ENCODE data around the gene SVBP.

Gene SVBP

DNA sequence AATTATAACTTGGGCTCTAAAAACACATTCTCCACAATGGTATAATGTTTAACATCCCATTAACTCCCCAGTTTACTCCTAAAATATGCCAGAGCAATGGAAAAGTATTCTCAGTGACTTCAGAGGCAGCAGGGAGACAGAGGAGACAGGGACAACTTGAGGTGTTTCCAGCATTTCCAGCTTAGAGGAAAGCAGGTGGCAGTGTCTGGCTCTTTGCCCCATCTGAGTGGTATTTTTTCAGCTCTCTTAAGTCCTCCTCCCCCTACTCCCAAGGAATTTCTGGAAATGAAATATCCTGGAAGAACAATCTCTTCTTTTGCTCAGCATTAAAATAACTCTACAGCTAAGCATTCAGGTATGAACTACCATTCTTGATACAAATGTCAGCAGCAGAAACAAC lies 11.0 kb downstream of the SVBP start:
- no peak for DNase-seq (ENCODE audit: low read depth, low spot score)

DNA sequence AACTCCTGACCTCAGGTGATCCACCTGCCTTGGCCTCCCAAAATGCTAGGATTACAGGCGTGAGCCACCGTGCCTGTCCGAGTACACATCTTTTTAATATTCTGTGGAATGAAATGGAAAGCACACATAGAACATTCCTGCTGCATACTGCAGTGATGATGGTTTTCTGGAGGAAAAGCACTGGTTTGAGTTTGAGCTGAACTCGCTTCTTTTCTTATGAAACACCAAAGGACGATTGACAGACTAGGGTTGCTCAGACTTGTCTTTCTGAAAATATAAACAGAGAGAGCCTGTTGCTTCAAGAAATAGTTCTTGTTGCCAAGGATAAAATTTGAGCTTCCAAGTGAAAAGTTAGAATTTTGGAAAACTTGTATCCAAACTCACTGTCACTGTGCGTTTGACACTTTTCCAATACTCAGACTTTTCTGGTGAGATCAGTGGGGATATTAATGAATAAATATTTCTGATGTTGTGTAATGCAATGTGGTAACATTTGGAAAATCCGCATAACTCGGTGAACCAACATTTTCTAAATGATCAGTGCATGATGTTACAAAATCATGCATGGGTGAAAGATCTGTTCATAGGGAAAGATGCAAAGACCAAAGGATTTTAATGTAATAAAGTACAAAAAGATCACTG lies 15.2 kb downstream of the SVBP start:
- no peak for DNase-seq (ENCODE audit: low read depth, low spot score)

DNA sequence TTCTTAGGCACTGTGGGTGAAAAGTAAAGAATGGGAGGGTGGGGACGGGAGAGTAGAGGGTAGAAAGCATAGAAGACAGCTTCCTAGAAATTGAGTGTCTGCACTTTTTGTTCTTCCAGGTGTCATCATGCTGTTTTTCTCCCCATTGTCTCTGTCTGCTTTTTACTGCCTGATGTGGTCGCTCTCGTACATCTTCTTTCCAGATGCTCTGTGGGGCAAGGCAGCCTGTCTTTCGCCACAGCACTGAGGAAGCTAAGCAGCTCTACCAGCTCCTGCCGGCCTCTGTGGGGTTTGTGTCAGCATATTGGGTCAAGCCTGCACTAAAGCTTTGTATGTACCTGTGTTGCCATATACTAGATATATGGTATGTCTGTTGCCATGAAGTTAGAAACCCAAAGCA lies 19.2 kb downstream of the SVBP start:
- no peak for DNase-seq (ENCODE audit: low read depth, low spot score)

DNA sequence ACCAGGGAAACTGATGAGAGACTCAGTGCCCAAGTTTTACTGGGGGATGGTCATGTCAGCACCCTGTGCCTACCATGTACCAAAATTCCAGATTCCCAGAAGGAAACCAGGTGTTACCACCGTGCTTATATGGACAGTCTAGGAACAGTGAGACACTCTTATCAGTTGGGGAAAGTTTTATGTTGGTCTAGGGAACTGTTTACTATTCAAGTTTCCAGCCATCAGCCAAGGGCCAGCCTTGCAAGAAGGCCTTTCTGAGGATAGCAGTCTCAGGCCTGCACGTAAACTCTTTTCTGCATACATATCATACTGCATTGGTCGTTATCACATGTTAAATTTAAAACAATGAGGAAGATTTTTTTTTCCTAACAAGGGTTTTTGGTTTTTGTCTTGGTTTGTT lies 19.8 kb downstream of the SVBP start:
- no peak for DNase-seq (ENCODE audit: low read depth, low spot score)

DNA sequence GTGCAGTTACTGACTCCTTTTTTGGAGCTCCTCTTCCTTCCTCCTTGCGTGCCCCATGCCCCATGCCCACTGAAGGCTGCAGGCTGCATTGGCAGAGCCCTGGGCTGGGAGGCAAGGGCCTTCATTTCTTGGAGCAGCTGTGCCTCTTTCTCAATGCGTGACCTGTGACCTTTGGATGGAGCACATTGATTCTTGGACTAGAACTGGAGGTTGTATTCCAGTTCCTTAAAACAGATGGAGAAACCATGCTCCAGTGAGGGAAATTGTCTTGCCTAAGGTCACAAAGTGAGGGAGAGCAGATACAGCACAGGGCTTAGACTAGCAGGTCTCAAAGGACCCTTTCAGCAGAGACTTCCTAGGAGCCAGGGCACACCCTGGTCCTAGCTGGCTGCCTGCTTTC lies 23.4 kb downstream of the SVBP start:
- DNase-seq (ENCODE audit: low read depth, low spot score) = no peak

DNA sequence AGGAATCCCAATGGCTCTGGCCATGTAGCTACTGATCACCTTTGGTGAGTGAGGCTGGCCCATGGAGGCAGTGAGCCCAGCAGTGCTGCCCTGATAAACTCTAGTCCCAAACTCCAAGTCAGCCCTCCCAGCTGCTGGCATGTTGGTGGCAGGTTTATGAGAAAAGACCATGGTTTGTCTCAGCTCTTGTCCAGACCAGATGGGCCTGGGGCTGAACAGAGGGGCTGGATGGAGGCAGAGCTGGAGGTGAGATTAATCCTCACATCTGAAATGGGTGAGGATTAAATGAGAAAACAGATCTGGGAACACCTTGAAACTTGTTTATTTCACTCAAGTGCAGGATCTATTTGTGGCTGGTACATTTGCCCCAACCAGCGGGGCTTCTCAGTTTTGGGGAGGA lies 29.2 kb downstream of the SVBP start:
- DNase-seq (ENCODE audit: low read depth, low spot score) = no peak

DNA sequence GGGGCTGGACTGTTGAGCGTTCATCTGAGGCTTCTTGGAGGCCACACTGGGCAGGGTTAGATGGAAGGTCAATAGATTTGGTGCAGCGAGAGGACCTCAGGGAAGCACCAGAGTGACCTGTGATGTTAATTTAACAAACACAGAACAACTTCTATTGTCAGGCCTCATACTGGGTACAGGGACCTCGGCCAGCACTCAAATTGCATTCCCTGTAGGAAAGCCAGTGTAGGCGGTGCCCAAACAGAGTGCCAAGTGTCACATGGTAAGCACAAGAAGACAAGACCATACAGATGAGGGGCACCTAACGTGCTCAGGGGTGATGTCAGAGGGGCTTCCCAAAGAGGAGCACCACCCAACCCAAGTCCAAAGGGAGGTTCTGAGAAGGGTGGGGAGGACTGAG lies 31.1 kb downstream of the SVBP start:
- DNase-seq (ENCODE audit: low read depth, low spot score) = no peak

DNA sequence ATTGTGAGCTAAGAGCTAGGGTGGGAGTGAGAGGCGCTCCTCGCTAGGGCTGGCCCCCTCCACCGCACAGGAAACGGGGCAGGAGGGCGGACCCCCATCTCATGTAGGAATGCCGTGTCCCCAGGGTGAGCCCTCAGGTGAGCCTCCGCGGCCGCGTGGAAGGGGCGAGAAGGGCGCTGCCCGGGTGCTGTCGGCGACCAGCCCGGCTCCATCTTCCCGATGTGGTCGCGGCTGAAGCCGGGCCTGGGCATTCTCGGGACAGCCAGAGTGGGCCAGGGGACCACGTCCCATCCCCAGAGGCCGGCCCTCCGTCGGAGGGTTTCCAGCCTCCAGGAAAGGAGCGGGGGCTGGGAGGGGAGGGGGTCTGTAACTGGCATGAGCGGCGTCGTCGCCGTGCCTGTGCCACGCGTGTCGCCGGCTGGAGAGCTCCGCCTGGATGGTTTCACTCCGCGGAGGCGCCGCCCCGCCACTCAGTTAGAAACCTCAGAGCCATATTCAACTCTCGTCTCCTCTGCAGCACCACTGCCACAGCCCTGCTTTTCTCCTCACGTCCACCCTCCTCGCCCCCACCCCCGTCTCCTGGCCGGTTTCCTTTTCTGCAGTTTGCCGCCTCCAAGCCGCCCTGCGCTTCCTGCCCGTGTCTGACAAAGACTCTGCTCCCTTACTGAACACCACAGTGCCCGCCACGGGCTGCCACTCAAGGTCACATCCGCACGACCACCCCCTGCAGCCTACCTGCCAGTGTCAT lies 32.1 kb downstream of the SVBP start, which contains the start of gene TMEM269:
TSS of gene TMEM269 (plus strand) at position 46 of the 748 bp plus-strand sequence. CDS start 4,903 bp downstream, outside the sequence.
- peak; percentile 3 for DNase-seq (ENCODE audit: low read depth, low spot score)

DNA sequence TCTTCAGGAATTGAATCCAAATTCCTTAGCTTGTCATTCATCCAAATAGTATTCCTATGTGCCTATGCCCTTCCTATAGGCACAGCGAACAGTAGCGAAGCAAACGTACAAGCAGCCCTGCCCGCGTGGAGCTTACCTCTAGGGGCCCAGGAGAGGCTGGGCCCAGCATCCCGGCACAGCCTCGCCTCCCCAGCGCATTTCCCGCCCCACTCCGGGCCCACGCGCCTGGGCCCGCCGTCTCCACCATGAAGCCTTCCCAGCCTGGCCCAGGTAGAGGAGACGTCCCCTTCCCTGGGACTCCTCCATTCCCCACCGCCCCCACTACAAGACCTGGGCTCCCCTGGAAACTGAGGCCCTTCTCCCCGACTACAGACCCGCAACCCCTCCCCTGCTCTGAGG lies 32.7 kb downstream of the SVBP start:
- no peak for DNase-seq (ENCODE audit: low read depth, low spot score)

DNA sequence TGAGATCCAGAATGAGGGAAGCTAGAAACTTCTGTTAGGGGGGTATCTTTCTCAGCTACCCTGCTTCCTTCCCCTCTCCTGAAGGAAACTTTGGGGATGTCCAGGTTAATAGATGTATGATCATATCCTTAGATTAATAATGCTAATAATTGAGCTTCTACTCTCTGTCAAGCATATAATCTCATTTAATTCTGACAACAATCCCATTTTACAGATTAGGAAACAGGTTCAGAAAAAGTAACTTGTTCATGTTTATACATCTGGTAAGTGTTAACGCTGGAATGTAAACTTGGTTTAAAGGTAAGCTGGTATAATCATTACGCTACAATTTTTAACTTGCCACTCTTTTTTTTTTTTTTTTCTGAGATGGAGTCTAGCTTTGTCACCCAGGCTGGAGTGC lies 34.1 kb downstream of the SVBP start:
- no peak for DNase-seq (ENCODE audit: low read depth, low spot score)

DNA sequence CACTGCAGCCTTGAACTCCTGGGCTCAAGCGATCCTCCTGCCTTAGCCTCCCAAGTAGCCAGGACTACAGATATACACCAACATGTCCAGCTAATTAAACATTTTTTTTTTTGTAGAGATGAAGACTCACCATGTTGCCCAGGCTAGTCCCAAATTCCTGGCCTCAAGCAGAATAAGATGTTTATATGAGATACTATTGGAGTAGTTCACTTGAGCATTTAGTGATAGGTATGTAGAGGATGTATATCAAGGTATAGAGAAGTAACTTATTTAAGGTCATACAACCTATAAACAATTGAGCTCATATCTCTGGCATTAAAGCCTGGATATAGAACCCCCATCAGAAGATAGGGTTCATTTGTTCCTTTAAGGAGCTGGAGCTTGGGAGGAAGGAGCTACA lies 37.0 kb downstream of the SVBP start:
- DNase-seq (ENCODE audit: low read depth, low spot score) = no peak

DNA sequence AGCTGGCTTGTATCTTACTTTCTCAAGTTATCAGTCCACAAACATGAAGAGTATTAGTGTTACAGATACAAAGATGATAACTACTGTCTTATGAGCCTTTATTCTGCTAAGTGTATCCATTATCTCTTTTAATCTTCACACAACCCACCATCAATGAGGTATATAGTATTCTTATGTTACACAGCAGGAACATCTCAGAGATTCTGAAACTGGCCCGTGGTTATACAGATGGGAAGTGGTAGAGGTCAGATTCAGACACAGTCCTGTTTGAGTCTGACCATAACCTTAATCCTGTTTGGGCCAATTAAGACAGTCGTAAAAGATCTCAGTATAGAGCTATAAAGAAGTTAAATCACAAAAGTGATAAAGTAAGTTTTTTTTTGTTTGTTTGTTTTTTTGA lies 37.5 kb downstream of the SVBP start:
- DNase-seq (ENCODE audit: low read depth, low spot score) = no peak

DNA sequence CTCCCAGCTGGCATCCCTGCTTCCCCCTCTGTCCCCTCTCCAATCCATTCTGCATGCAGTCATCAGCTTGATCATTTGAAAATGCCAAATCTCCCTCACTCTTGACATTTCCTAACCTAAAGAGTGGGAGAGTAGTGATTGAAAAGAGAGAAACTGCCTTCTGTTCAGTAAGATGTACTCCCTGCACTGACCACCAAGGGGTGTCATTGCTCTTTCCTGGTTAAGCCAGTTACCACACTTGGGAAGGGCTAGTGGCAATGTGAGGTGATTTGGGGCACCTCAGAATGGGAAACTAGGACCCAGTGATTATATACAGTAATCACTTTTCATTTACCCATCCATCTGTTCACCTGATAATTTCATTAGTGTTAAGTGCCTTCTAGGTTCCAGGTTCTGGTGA lies 39.3 kb downstream of the SVBP start:
- no peak for DNase-seq (ENCODE audit: low read depth, low spot score)

DNA sequence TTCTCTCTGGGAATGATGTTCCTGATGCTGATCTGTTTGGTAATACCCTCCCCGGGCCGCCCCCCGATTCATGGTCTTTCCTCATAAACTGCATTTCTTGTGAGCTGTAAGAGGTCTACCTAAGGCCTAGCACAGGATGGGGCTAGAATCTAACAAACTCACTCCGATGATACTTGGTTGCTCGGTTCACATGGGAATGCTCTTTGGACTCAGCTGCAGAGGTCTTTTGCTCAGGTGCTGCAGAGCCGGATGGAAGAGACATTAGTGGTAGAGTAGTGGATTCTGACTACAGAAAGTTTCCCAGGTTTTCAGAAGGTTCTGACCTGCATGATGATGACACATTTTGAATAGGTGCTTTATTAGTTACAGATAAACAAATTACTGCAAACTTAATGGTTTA lies 40.7 kb downstream of the SVBP start:
- no peak for DNase-seq (ENCODE audit: low read depth, low spot score)

DNA sequence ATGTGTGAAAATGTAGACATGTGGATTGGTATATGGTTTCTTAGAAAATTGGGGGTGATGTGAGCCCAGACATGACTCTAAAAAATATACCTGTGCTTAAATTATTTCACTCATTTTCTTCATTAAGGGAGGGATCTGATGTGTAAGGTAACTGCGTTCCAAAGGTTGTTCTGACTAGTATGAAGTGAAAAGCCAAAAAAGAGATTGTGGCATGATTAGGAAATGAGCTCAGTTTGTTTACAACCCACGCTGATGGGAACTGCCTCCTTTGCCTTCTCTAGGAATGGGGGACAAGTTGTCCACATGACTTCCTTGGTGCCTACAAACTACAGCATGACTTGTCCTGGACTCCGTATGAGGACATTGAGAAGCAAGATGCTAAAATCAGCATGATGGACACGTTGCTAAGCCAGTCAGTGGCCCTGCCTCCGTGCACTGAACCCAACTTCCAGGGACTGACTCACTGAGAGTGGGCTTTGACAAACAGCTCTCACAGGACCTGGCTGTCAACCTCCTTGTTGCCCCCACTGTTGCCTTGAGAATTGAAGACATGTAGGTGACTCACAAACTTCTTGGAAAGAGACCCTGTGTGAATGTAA lies 42.2 kb downstream of the SVBP start:
- no peak for DNase-seq (ENCODE audit: low read depth, low spot score)

DNA sequence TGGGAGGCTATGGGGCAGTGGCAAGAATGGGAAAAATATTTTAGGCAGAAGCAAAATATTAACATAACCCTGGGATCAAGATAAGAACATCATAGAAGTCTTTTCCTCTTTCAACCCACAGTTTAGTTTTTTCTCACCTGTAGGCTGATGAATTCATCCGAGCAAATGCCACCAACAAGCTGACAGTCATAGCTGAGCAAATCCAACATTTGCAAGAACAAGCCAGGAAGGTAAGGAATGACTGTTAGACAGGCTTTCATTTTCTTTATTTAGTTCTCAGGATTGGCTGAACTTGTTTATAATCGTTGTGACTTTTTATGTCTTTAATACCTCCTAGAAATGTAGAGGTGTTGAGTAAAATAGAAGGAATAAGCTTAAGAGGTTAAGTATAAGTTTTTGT lies 43.8 kb downstream of the SVBP start:
- no peak for DNase-seq (ENCODE audit: low read depth, low spot score)

DNA sequence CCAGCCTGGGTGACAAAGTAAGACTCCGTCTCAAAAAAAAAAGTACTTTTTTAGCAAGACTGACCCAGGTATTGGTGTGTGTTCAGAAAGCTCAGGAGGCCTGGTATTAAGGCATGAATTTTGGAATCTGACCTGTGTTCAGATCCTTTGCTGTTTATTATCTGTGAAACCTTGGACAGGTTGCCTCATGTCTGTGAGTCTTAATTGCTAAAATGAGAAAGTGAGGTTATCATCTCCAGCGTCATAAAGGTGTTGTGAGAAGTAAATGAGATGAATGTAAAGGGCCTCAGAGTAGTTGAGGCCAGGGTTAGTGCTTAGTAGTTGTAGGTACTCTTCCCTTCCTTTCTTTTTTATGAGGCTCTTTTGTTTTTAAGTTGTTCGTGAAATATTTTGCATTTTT lies 47.4 kb downstream of the SVBP start:
- DNase-seq (ENCODE audit: low read depth, low spot score) = no peak

DNA sequence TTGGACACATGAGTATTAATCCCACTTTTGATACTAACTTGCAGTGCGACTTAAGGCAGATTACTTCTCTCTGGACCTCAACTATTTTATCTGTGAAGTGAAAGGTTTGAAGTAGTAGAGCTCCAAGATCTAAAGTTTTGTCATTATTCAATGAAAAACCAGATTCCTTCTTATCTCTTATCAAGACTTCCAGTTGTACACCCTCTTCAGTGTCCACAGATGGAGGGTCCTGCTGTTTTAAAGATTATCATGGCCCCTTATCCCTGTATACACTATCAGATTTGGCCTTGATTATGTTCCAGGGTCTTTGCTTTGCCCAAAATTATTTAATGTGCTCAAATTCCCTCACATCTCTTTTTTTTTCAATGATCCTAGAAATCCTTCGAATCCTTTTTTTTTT lies 49.0 kb downstream of the SVBP start:
- no peak for DNase-seq (ENCODE audit: low read depth, low spot score)

DNA sequence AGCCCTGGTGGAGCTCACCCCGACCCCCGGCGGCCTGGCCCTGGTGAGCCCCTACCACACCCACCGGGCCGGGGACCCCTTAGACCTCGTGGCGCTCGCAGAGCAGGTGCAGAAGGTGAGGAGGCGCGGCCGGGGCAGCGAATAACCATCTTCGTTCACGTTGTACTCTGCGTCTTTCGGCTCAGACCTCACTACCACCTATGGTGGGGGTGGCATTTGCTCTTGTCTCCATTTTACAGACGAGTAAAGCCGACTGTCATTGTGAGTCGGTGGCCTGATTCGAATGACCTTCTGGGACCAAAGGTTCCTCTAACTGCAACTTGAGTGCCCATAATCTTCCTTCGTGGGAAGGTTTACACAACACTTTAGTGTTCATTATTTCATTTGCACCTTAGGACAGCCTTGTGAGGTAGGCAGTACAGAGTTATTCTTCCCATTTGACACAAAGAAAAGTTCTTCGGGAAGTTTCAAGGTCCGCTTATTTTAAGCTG lies 49.6 kb downstream of the SVBP start:
- DNase-seq (ENCODE audit: low read depth, low spot score) = no peak

DNA sequence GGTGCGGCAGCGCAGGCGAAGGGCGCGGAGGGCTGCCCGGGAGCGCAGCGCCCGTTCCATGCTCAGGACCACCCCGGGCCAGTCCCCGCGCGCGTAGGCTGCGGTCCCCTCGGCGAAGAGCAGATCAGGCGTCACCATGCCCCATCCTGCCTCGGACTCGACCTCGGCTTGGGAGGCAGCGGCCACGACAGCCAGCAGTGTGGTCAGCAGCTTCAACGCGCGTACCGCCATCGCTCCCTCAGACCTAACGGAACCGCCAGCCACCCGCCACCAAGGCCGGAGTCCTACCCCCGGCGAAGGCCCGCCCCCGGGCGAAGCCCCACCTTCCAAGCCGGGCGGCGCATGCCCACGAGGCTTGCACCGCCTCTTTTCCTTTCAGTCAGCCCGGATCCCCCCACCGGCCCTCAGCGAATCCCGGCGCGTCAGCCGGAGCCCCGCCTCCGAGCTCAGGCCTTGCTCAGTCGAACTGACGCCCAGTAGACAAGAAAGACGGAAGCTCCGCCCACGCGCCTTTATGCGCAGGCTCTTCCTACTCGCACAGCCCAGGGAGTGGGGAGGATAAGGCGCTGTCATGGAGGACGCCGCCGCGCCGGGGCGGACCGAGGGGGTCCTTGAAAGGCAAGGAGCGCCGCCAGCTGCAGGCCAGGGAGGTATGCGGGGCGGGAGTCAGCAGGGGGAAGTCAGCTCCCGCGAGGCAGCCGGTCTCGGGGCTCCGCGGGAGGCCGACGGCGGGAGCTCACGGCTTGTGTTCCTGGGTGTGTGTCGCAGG lies 50.3 kb downstream of the SVBP start, which contains the start of the genes C1orf50 and P3H1:
TSS of gene C1orf50 (plus strand) at position 509 of the 769 bp plus-strand sequence. CDS start at position 572, 63 bp downstream.
TSS of gene P3H1 (minus strand) at position 288 of the 769 bp plus-strand sequence. CDS start at position 231, 57 bp downstream.
- DNase-seq (ENCODE audit: low read depth, low spot score) = peak; percentile 99

DNA sequence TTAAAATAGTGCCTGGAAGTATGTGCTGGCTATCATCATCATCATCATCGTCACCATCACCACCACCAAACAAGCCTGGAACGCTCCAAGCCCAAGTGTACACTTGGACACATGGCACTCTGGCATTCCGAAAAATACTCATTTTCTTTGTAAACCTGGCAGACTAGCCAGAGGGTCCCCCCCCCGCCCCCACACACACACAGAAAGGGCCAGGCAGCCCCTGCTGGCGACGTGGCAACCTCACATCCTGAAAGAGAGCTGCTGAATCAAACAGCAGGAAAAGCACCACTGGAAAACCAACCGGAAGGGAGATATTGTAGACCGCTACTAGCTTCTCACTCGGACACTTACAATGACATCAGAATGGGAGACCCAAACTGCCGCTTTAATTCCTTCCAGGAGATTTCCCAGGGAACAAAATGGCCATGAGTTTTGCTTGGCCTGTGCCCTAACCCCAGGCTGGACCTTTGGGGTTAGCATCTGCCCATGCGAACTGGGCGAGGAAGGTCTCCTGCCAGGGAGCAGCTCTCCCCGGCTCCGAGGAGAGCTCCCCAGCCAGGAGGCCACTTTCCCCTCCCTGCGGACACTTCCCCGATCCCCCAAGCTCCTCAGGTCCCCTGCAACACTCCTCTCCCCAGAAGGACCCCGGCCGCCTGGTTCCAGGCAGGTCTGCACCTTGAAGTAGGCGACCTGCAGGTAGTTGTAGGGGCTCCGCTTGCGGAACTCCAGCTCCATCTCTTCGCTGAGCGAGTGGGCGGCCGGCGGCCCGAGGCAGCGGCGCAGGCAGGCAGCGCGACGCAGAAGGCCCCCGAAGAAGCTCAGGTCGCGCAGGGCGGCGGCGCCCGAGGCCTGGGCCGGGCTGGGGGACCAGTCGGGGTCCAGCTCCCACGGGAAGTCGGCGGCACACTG lies 51.1 kb downstream of the SVBP start:
- peak; percentile 18 for DNase-seq (ENCODE audit: low read depth, low spot score)
